Chondrocyte (in vitro differentiated cells): ENCODE results near the gene STEAP1B. TPM values are rescaled to one million over a fixed set of nuclear protein-coding genes. Genes with fewer than 3 reads are reported as not detected.
A peak's percentile ranks its signal among the peaks of the same experiment; 100 is the strongest.
"Not testable (repeated sequence)": the region's sequence is repeated elsewhere in the genome, so short reads cannot be mapped to it uniquely, and the experiment has no call there.

ENCODE experiments used
- DNase-seq: peaks from one replicate; pipeline ENCODE4 v3.0.0; 2021; ENCODE audit warnings: mixed read lengths, low spot score
- H3K27ac Mint-ChIP-seq: one replicate; pipeline ENCODE4 v1.8.0; 2021; ENCODE audit warnings: mild to moderate bottlenecking, moderate library complexity, mixed read lengths; ENCODE audit not compliant: unreplicated experiment
- H3K27me3 Mint-ChIP-seq: 2 replicates; pipeline ENCODE4 v1.8.0; 2021; ENCODE audit warnings: low read depth, mixed read lengths
- H3K36me3 Mint-ChIP-seq: 2 replicates; pipeline ENCODE4 v1.8.0; 2021; ENCODE audit warnings: low read depth, mixed read lengths
- H3K4me1 Mint-ChIP-seq: 2 replicates; pipeline ENCODE4 v1.8.0; 2021; ENCODE audit warnings: low read depth, mild to moderate bottlenecking, mixed read lengths
- H3K4me3 Mint-ChIP-seq: one replicate; pipeline ENCODE4 v1.8.0; 2021; ENCODE audit warnings: mild to moderate bottlenecking, moderate library complexity, mixed read lengths; ENCODE audit not compliant: unreplicated experiment
- H3K9me3 Mint-ChIP-seq: 2 replicates; pipeline ENCODE4 v1.8.0; 2021; ENCODE audit warnings: low read depth, mixed read lengths
- CTCF ChIP-seq: fragments of 200-600 bp; sonication (generic); IDR thresholded peaks from 2 replicates; pipeline ENCODE4 v1.5.0; 2021; ENCODE audit warnings: antibody characterized with exemption, mild to moderate bottlenecking, moderate library complexity
- total RNA-seq: library from RNA; stranded (reverse); gene quantifications from 3 replicates; pipeline ENCODE4 v1.2.1, GENCODE V29; 2021

The STEAP1B gene
- total RNA-seq, 1 donor from 2014 or later = 4.2 TPM

GRCh38 chr7:22501336-22501735 lies 1.3 kb upstream of the STEAP1B start:
- TF ChIP-seq CTCF = peak; percentile 77
- not testable (repeated sequence) for H3K4me3 Mint-ChIP-seq, H3K27me3 Mint-ChIP-seq, DNase-seq, H3K36me3 Mint-ChIP-seq, H3K27ac Mint-ChIP-seq, H3K9me3 Mint-ChIP-seq
- H3K4me1 Mint-ChIP-seq = peaks cover 29% of the 10 kb centered on the region

GRCh38 chr7:22499044-22499443 lies 944 bp downstream of the STEAP1B start:
- TF ChIP-seq CTCF = no peak
- DNase-seq = no peak
- peak overlapping the region; percentile 12 for H3K27ac Mint-ChIP-seq
- peak overlapping the region; percentile 68 for H3K4me3 Mint-ChIP-seq
- H3K4me1 Mint-ChIP-seq = peaks cover 29% of the 10 kb centered on the region
- H3K9me3 Mint-ChIP-seq = no peaks in the 10 kb centered on the region
- H3K27me3 Mint-ChIP-seq = peaks cover 2% of the 10 kb centered on the region
- H3K36me3 Mint-ChIP-seq = no peaks in the 10 kb centered on the region

- H3K4me3 Mint-ChIP-seq, H3K27me3 Mint-ChIP-seq, DNase-seq, H3K27ac Mint-ChIP-seq, H3K36me3 Mint-ChIP-seq, H3K9me3 Mint-ChIP-seq: not testable (repeated sequence)
- H3K4me1 Mint-ChIP-seq = peaks cover 24% of the 10 kb centered on the region
Measured at GRCh38 chr7:22496912-22497311, 3.1 kb downstream of the STEAP1B start.

- not testable (repeated sequence) for H3K27me3 Mint-ChIP-seq, H3K9me3 Mint-ChIP-seq, H3K27ac Mint-ChIP-seq, H3K4me3 Mint-ChIP-seq, DNase-seq, H3K36me3 Mint-ChIP-seq
- H3K4me1 Mint-ChIP-seq = peaks cover 23% of the 10 kb centered on the region
Measured at GRCh38 chr7:22496296-22496888, 3.6 kb downstream of the STEAP1B start.

GRCh38 chr7:22493160-22493925 lies 6.6 kb downstream of the STEAP1B start:
- H3K9me3 Mint-ChIP-seq, H3K4me3 Mint-ChIP-seq, DNase-seq, H3K36me3 Mint-ChIP-seq, H3K27ac Mint-ChIP-seq, H3K27me3 Mint-ChIP-seq: not testable (repeated sequence)
- H3K4me1 Mint-ChIP-seq = peaks cover 12% of the 10 kb centered on the region

- Mint-ChIP-seq H3K4me3 (no peak overlapping the region), H3K27ac (no peak overlapping the region), H3K36me3 (no peaks in the 10 kb centered on the region), H3K27me3 (no peaks in the 10 kb centered on the region), H3K9me3 (peaks cover 3% of the 10 kb centered on the region), H3K4me1 (peaks cover 15% of the 10 kb centered on the region)
- no peak for DNase-seq
- TF ChIP-seq CTCF = peak; percentile 97
Measured at GRCh38 chr7:22488643-22489462, 11.1 kb downstream of the STEAP1B start.
